Activated CD4-positive, alpha-beta T cell treated with anti-CD3 and anti-CD28 coated beads, Interleukin-2, amount 50 U/mL, for 16 hours (primary cell): ENCODE results near the gene AGAP1.

ENCODE experiments used
- DNase-seq: peaks from one replicate; pipeline ENCODE4 v3.0.0-alpha.2; 2020

Gene AGAP1

GRCh38 chr2:236169741-236170589 is 676.1 kb downstream of the AGAP1 start:
- no peak for DNase-seq

DNA sequence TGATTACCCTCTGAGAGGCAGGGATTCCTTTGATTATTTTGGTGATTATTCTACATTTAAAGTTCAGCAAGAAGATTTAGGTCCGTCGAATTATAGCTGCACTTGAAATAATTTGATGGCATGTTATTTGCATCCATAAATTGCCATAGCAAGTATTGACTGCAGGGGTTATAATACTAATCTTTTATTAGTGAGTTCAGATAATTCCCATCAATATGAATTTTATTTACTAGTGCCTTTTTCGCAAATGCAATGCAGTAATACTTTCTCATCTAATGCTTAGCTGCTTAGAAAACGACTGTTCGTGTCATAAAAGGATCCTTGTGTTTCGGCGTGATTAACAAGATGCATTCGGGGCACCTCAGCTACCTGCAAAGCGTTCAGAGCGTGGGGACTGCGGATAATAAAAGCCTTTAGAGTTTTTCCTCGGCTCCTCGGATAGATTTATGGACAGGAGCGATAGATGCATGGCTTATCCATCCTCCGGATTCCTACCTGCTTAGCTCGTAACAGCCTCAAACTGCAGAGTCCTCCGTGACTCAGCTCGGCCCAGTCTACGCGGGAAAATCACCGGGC is 676.8 kb downstream of the AGAP1 start:
- DNase-seq: no peak

DNA sequence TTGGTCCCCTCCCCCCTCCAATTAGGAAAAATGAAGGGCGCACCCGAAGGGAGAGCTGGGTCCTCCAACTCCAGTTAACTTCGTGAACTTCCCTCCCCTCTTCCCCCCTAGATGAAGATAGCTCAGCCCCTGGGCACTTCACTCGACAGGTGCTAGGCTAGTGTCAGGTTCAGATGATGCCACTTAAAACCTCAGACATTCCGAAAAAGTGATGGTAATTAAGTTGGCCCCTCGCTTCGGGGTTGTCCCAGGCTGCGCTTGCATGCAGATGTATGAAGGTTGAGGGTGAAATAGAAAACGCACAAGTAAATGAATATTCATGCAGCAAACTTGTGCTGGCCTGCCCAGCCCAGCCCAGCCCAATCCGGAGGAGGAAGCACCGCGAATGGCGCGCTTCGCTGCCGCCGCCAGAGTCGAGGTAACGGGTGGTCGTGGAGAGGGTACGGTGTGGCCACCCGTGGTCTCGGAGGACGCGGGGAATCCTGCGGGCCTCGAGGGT is 677.4 kb downstream of the AGAP1 start:
- DNase-seq: no peak

- no peak for DNase-seq
Measured at GRCh38 chr2:236171680-236172254, 677.9 kb downstream of the AGAP1 start.

GRCh38 chr2:236172255-236173035 is 678.6 kb downstream of the AGAP1 start:
- DNase-seq: no peak

GRCh38 chr2:236173036-236173728 is 679.3 kb downstream of the AGAP1 start:
- no peak for DNase-seq

DNA sequence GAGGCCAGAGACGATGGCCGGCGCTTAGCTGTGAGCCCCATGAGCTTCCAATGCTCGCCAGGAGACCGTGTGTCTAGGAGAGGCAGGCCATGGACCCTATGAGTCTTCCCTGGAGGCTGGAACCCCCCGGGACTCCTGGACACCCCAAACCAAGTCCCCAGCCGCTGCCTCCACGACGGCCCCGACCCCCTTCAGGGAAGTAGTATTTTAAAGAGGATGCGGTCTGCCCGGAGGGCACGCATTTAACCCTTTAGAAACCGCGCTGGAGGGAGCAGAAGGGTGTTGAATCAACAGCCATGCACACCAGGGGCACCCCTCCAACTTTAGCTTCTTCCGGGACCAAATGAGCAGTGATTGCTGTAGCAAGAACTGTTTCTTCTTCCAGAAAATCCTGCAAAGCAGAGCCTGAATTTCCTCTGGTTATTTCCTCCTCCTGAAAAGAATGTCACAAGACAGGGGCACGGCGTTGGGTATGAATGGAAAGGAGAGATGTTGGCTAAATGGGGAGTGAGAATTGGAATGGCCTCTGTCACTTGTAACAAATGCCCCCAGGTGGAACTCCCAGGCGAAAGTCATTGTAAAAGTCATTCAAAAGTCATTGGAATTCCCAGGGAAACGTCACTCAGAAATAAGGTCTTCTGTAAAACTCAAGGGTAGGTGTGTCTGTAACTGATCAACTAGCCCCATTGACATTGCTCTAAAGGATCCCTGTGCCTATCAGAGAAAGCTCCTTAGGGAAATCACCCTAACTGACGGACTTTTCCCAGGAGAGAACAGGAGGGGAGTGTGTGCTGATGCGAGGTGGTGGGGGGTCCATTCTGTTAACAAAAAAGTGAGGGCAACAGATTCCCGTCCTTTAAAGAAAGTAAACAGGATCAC is 680.1 kb downstream of the AGAP1 start:
- DNase-seq: no peak

DNA sequence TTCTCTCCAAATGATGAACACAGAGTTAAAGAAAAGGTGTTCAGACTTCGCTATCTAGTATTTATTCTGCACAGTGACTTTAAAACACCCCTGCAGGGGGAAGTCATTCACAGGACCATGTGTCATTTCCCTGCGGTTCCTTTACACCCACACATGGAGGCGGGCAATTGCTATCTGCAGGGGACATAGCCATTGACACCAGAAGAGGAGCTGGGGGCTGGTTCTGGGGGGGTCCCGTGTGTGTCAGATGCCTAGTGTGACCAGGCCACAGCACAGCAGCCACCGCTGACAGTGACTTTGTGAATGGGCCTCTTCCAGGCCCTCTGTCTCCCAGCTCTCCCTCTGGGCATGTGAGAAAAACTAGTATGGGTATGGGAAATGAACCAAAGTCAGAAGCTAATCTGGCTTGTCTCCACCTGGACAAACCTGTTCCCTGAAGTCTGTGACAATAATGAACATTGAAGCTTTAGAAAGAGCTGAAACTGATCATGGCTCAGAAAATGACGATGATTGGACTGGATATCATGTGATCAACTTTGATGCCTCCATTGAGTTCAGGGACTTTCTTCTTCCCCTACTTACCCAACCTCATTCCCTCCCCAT is 681.8 kb downstream of the AGAP1 start:
- no peak for DNase-seq

GRCh38 chr2:236176417-236176816 is 682.6 kb downstream of the AGAP1 start:
- peak; percentile 35 for DNase-seq

- no peak for DNase-seq
Measured at GRCh38 chr2:236176951-236177350, 683.1 kb downstream of the AGAP1 start.

- DNase-seq: peak; percentile 57
Measured at GRCh38 chr2:236177604-236177966, 683.7 kb downstream of the AGAP1 start.

- DNase-seq: peak; percentile 44
Measured at GRCh38 chr2:236177967-236178889, 684.4 kb downstream of the AGAP1 start.

DNA sequence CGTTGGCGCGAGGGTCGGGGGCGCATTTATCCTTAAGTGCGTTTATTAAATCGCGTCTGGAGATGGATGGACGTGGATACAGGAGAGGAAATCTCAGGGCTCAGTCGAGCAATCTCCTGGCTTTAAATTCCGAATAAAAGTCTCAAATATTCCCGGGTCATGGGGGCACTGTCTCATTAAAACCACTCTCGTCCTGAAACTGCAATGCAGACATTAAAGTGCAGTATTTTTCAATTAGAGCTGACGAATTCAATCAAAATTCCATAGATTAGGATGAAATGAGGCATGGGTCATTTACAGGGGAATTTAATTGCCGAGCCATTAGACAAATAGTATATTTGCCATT is 685.0 kb downstream of the AGAP1 start:
- DNase-seq: no peak

GRCh38 chr2:236179236-236180075 is 685.6 kb downstream of the AGAP1 start:
- DNase-seq: no peak

DNA sequence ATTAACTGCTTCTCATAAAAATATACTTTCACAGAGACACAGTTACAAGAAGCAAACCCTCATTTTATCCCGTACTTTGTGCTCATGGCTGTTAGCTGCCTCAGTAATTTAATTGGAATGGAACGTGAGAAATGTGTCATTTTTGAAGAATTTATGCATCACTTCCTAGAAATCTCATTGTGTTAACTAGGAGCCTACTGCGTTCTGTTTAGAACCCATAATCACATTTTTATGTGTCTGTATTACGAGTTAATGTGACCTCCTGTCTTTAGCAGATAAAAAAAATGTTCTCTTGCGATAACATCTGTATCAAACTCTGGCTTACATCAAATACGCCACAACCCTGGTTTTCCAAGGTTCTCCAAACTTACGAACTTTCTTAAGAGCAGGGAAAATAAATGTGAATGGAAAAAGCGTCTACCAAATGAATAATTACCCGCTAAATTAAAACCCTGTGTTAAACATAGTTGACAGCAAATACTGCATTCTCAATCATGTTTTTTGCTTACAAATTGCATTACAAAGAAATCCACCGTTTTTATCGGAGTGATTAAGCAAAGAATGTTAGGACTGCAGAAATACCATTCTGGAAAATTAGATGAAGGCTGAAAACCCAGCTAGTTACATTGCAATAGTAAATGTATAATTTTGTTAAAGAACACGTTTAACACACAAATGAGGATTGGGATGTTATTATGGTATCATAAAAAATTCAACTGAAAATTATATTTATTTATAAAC is 686.4 kb downstream of the AGAP1 start:
- no peak for DNase-seq

DNA sequence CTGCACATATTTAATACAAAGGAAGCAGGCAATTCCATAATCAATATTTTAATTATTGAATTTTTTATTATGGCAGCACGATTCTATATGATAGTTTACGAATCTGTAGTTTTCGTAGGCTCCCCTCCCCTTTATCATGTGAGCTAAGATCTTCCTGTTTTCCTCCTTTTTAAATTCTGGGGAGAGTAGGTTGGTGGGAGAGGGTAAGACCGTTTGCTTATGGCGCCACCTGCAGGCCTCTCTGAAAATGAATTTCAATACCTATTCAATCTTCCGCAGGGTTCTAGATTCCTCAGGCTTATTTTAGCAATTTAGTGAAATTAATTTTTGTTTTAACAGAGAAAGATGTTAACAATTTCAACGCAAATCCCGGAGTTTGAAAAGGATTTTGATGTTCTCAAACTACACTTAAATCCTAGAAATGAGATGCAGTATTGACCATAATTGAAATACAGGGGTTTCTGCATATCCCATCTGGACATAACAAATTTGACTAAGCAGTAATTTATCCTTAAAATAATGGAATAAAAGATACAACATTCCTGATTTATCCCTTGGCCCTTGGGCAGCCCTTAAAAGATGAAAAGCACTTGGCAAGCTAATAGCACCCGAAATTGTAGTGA is 687.1 kb downstream of the AGAP1 start:
- peak; percentile 32 for DNase-seq
